Measurements from ENCODE around the gene ERP29.

ERP29 gene

DNA sequence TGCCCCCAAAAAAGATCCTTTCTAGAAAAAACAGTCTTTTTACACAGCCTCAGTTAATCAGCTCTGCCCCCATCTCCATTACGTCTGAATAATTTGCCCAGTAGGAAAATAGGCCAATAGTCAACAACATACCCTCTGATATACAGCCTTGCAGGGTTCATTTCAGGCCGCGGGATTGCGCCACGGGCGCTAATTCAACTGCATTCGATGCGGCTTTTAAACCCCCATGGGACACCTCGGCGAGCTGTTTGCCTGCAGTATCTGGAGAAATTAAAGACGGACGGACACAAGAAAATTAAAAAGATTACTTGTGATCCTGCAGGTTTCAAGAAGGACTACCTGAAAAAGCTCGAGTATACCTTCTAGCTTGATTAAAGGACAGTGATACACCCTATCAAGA is 36.1 kb downstream of the ERP29 start:
- no peak for DNase-seq

GRCh38 chr12:112061137-112061536 is 47.9 kb downstream of the ERP29 start:
- no peak for DNase-seq

GRCh38 chr12:112063273-112063672 is 50.0 kb downstream of the ERP29 start:
- DNase-seq, result no peak

- no peak for DNase-seq
Measured at GRCh38 chr12:112066566-112066965, 53.3 kb downstream of the ERP29 start.
